H1 (cell line): ENCODE results near the gene FCN3. TPM values are rescaled to one million over a fixed set of nuclear protein-coding genes. Genes with fewer than 3 reads are reported as not detected.

Source experiments
- CTCF ChIA-PET: fragments of 300-600 bp; sonication (Branson Sonifier 250); formaldehyde crosslinking; loops from one replicate; lab custom pipeline; 2021; ENCODE audit not compliant: partially characterized antibody; lab: Charles Lee
- POLR2A ChIA-PET: fragments of 300-600 bp; sonication (Branson Sonifier 250); formaldehyde crosslinking; loops from one replicate; lab custom pipeline; 2021; ENCODE audit warnings: inconsistent platforms; ENCODE audit not compliant: partially characterized antibody; lab: Charles Lee
- DNase-seq, 2 experiments: peaks; one replicate each; pipeline versions ENCODE4 v3.0.0 to v3.0.0-alpha.2; 2010 to 2022; ENCODE audit warnings: low spot score in 2 of 2, low read depth in 1 of 2, mixed read lengths in 1 of 2
- FAIRE-seq: peaks from 2 replicates; lab custom pipeline; 2011; peaks lifted over from hg19 to GRCh38; lab: Jason Lieb, UNC
- H2AFZ ChIP-seq: 2 replicates; pipeline ENCODE4 v1.8.1; 2012; ENCODE audit warnings: low read length, inconsistent platforms
- H2AK5ac ChIP-seq: 2 replicates; pipeline ENCODE4 v1.6.1; 2013; ENCODE audit warnings: low read depth, low read length
- H2BK120ac ChIP-seq: replicated peaks from 2 replicates; pipeline ENCODE3; 2013; ENCODE audit warnings: low read depth, low read length, inconsistent platforms
- H2BK12ac ChIP-seq: 2 replicates; pipeline ENCODE4 v1.6.1; 2013; ENCODE audit warnings: low read depth, low read length
- H2BK15ac ChIP-seq: 2 replicates; pipeline ENCODE4 v1.6.1; 2013; ENCODE audit warnings: low read length
- H2BK20ac ChIP-seq: 2 replicates; pipeline ENCODE4 v1.6.1; 2013; ENCODE audit warnings: low read length
- H2BK5ac ChIP-seq: 2 replicates; pipeline ENCODE4 v1.6.1; 2013; ENCODE audit warnings: low read depth, low read length
- H3K14ac ChIP-seq: 2 replicates; pipeline ENCODE4 v1.6.1; 2013; ENCODE audit warnings: inconsistent platforms; ENCODE audit not compliant: insufficient read length
- H3K18ac ChIP-seq: 2 replicates; pipeline ENCODE4 v1.6.1; 2013; ENCODE audit warnings: low read length; ENCODE audit errors: extremely low read depth
- H3K23ac ChIP-seq: 2 replicates; pipeline ENCODE4 v1.6.1; 2013; ENCODE audit warnings: inconsistent platforms; ENCODE audit not compliant: insufficient read length
- H3K23me2 ChIP-seq: 2 replicates; pipeline ENCODE4 v1.6.1; 2013; ENCODE audit warnings: low read depth, low read length
- H3K27ac ChIP-seq: 2 replicates; pipeline ENCODE4 v1.6.1; 2011; ENCODE audit warnings: low read depth, low read length, inconsistent platforms
- H3K27me3 ChIP-seq, 4 experiments: replicated peaks in 1 of 4; 1 replicate in 1 of 4; 2 replicates in 3 of 4; pipeline versions ENCODE4 v1.6.1 to v1.8.1; 2011 to 2013; ENCODE audit warnings: low read length in 3 of 4, mild to moderate bottlenecking in 3 of 4, inconsistent platforms in 2 of 4, mixed read lengths in 2 of 4, moderate library complexity in 1 of 4; ENCODE audit not compliant: control insufficient read depth in 3 of 4, insufficient read depth in 3 of 4; ENCODE audit errors: extremely low read depth in 1 of 4
- H3K36me3 ChIP-seq, 4 experiments: 2 replicates each; pipeline versions ENCODE4 v1.6.1 to v1.8.1; 2011 to 2013; ENCODE audit warnings: mild to moderate bottlenecking in 4 of 4, low read length in 3 of 4, moderate library complexity in 2 of 4, control low read depth in 1 of 4, inconsistent platforms in 1 of 4; ENCODE audit not compliant: insufficient read depth in 4 of 4, control insufficient read depth in 2 of 4
- H3K4ac ChIP-seq: replicated peaks from 2 replicates; pipeline ENCODE3; 2013; ENCODE audit warnings: low read length, low read depth, mixed read lengths, inconsistent platforms; ENCODE audit not compliant: insufficient read length
- H3K4me1 ChIP-seq, 4 experiments: replicated peaks in 1 of 4; 1 replicate in 1 of 4; 2 replicates in 3 of 4; pipeline versions ENCODE4 v1.6.1 to v1.8.1; 2011 to 2013; ENCODE audit warnings: low read length in 3 of 4, inconsistent platforms in 2 of 4, mixed read lengths in 1 of 4; ENCODE audit not compliant: insufficient read depth in 4 of 4, control insufficient read depth in 3 of 4
- H3K4me2 ChIP-seq, 2 experiments: 2 replicates each; pipeline versions ENCODE4 v1.6.1 to v1.8.1; 2011 to 2013; ENCODE audit warnings: low read depth in 2 of 2, low read length in 2 of 2, control low read depth in 1 of 2, inconsistent platforms in 1 of 2, mild to moderate bottlenecking in 1 of 2; ENCODE audit not compliant: insufficient read depth in 1 of 2
- H3K4me3 ChIP-seq, 4 experiments: fragments of 200-600, 300-600 bp in 1 of 4; sonication (generic), shearing (Covaris generic), sonication (Bioruptor Twin) in 1 of 4; 2 replicates each; pipeline versions ENCODE4 v1.5.1 to v1.8.1; 2011 to 2016; ENCODE audit warnings: low read length in 4 of 4, low read depth in 3 of 4, control low read depth in 2 of 4, inconsistent platforms in 2 of 4, mild to moderate bottlenecking in 2 of 4, mixed read lengths in 1 of 4, moderate library complexity in 1 of 4; ENCODE audit not compliant: insufficient read depth in 2 of 4; ENCODE audit errors: extremely low read depth in 1 of 4
- H3K56ac ChIP-seq: replicated peaks from 2 replicates; pipeline ENCODE3; 2013; ENCODE audit warnings: low read depth, mild to moderate bottlenecking, mixed read lengths, low read length, inconsistent platforms; ENCODE audit not compliant: insufficient read length
- H3K79me1 ChIP-seq: 2 replicates; pipeline ENCODE4 v1.6.1; 2013; ENCODE audit warnings: low read depth, low read length, control low read depth
- H3K79me2 ChIP-seq, 2 experiments: 2 replicates each; pipeline versions ENCODE4 v1.6.1 to v1.8.1; 2012 to 2013; ENCODE audit warnings: low read length in 2 of 2, mild to moderate bottlenecking in 2 of 2, inconsistent platforms in 1 of 2; ENCODE audit not compliant: insufficient read depth in 2 of 2, control insufficient read depth in 1 of 2
- H3K9ac ChIP-seq, 4 experiments: replicated peaks in 1 of 4; 1 replicate in 1 of 4; 2 replicates in 3 of 4; pipeline versions ENCODE4 v1.6.1 to v1.8.1; 2011 to 2013; ENCODE audit warnings: low read depth in 3 of 4, low read length in 3 of 4, control low read depth in 2 of 4, mild to moderate bottlenecking in 2 of 4, moderate library complexity in 2 of 4, inconsistent platforms in 1 of 4; ENCODE audit errors: extremely low read depth in 1 of 4
- H3K9me3 ChIP-seq, 2 experiments: 2 replicates each; pipeline versions ENCODE4 v1.6.1 to v1.8.1; 2012 to 2013; ENCODE audit warnings: mild to moderate bottlenecking in 2 of 2, moderate library complexity in 2 of 2, control low read depth in 1 of 2, inconsistent platforms in 1 of 2, low read depth in 1 of 2, low read length in 1 of 2, mixed read lengths in 1 of 2; ENCODE audit not compliant: insufficient read depth in 2 of 2
- H4K20me1 ChIP-seq, 2 experiments: replicated peaks in 1 of 2; 2 replicates each; pipeline versions ENCODE3 to v1.8.1; 2011 to 2013; ENCODE audit warnings: inconsistent platforms in 2 of 2, low read length in 2 of 2, mild to moderate bottlenecking in 1 of 2; ENCODE audit not compliant: insufficient read depth in 2 of 2, control insufficient read depth in 1 of 2
- H4K5ac ChIP-seq: 2 replicates; pipeline ENCODE4 v1.6.1; 2013; ENCODE audit warnings: low read length, low read depth, mixed read lengths, inconsistent platforms; ENCODE audit not compliant: insufficient read length
- H4K8ac ChIP-seq: 2 replicates; pipeline ENCODE4 v1.8.0; 2013; ENCODE audit warnings: mild to moderate bottlenecking, moderate library complexity, low read length, inconsistent platforms; ENCODE audit not compliant: insufficient read depth; ENCODE audit errors: extremely low read depth
- H4K91ac ChIP-seq: replicated peaks from 2 replicates; pipeline ENCODE3; 2013; ENCODE audit warnings: low read length, mixed read lengths, inconsistent platforms; ENCODE audit not compliant: insufficient read length
- CHD1 ChIP-seq: IDR thresholded peaks from 2 replicates; pipeline ENCODE4 v1.6.1; 2012; ENCODE audit warnings: low read depth, low read length, improper control_type of control experiment
- EGR1 ChIP-seq: IDR thresholded peaks from 2 replicates; pipeline ENCODE4 v1.6.1; 2011; ENCODE audit warnings: low read depth, low read length, borderline replicate concordance
- EP300 ChIP-seq, 2 experiments: IDR thresholded peaks; 1 replicate in 1 of 2; 2 replicates in 1 of 2; pipeline ENCODE4 v1.6.1; 2011 to 2012; ENCODE audit warnings: low read depth in 2 of 2, low read length in 2 of 2, mild to moderate bottlenecking in 2 of 2, borderline replicate concordance in 1 of 2, inconsistent platforms in 1 of 2, moderate library complexity in 1 of 2
- GABPA ChIP-seq: IDR thresholded peaks from 2 replicates; pipeline ENCODE4 v1.6.1; 2011; ENCODE audit warnings: mild to moderate bottlenecking, low read length, moderate library complexity, borderline replicate concordance; ENCODE audit not compliant: insufficient read depth
- RNF2 ChIP-seq: fragments of 200-900, 300-1000 bp; sonication (generic); IDR thresholded peaks from 2 replicates; pipeline ENCODE4 v1.7.1; 2016; ENCODE audit warnings: borderline replicate concordance, low read depth, mild to moderate bottlenecking, antibody characterized with exemption, low read length; ENCODE audit not compliant: poor library complexity, severe bottlenecking; ENCODE audit errors: missing control alignments
- SP1 ChIP-seq: IDR thresholded peaks from 2 replicates; pipeline ENCODE4 v1.6.1; 2011; ENCODE audit warnings: low read depth, low read length
- TAF1 ChIP-seq: IDR thresholded peaks from 2 replicates; pipeline ENCODE4 v1.6.1; 2011; ENCODE audit warnings: mild to moderate bottlenecking, low read depth, low read length
- WGBS, 2 experiments: shearing (Covaris generic) in 1 of 2; methylation state at CpG; one replicate each; pipeline versions ENCODE4 v1.1.6 to v1.1.7; 2013 to 2015; ENCODE audit warnings: low lambda C conversion rate in 2 of 2, mixed read lengths in 2 of 2, inconsistent platforms in 1 of 2, low coverage in 1 of 2, missing lambda C conversion rate in 1 of 2; ENCODE audit not compliant: insufficient replicate concordance in 2 of 2, insufficient coverage in 1 of 2, insufficient read length in 1 of 2; ENCODE audit errors: extremely low coverage in 1 of 2, missing lambda C conversion rate in 1 of 2; 5-methylcytosine and 5-hydroxymethylcytosine counted together
- polyA plus RNA-seq, 7 experiments: library from polyadenylated mRNA; depleted of rRNA in 3 of 7; stranded (reverse) in 5 of 7; unstranded in 2 of 7; fragments of >200 nt in 5 of 7; fragments of 200-250 nt in 2 of 7; gene quantifications; 1 replicate in 5 of 7; 2 replicates in 1 of 7; 4 replicates in 1 of 7; pipeline versions ENCODE4 v1.2.1 to v1.2.3, GENCODE V29; 2011 to 2013; ENCODE audit warnings: missing spikeins in 2 of 7, mixed read lengths in 2 of 7
- total RNA-seq: library from RNA; stranded (reverse); fragmentation: NEBNext Ultra II Directional; extraction: Animal tissue kit (Norgen Biotek cat#: 25700); gene quantifications from 2 replicates; pipeline ENCODE4 v1.2.1, GENCODE V29; 2021
- TF ChIP-seq, protein P1 (sequence below): IDR thresholded peaks from 2 replicates; pipeline ENCODE4 v1.6.1; 2012; ENCODE audit warnings: inconsistent platforms

Gene FCN3
- total and polyA plus RNA-seq, 2 of the 8 experiments (the other 6 are each of a cell fraction or from before 2014, with no cell fraction given) = 0.30 to 0.57 TPM

DNA sequence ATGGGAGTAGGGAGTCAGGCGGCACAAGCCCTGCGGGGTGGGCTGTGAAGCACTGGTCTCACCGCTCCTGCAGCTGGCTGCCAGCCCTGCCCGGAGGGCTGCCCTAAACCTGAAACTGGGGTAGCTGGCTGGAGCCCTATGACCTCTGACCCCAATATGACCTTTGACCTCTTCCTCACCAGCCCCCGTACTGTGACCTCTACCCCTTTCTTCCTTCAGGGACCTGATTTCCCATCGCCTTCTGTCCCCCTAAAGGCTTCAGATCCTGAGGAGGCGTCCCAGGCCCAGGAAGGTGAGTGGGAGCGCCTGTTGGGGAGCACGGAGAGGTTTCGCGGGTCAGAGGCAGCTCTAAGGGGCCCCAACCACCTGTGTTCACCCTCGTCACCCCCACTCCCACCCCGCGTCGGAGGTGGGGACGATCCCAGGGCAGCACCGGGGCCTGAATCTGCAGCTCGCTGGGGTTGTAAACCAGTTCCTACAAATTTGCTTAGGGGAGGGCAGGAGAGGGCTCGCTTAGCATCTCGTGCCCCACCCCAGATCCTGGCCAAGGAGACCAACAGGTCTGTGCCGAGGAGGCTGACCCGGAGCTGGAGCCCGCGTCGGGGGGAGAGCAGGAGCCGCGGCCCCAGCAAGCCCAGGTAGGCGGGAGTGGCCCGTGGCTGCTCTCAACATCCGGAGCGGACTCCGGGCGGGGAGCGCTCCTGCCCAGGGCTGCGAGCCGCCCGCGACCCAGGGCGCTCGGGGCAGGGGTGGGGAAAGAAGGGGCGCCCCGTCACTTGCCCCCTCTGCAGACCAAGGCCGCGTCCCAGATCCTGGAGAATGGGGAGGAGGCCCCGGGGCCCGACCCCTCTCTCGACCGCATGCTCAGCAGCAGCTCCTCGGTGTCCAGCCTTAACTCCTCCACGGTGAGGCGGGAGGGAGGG lies 25.5 kb downstream of the FCN3 start:
- no peak overlapping the region for H3K4ac ChIP-seq
- no peak overlapping the region for H3K27ac ChIP-seq
- H4K91ac ChIP-seq = peak overlapping the region; percentile 85
- H3K18ac ChIP-seq = peak overlapping the region; percentile 93
- no peak overlapping the region for H2AFZ ChIP-seq
- CTCF ChIA-PET = interaction anchor here (0.6 to 28.8 kb wide), 15 partner anchors 8 to 728 kb away, joined by 3 to 625 read pairs (median 7); partner anchors contain the start of genes CD164L2, FCN3, GPR3 and MAP3K6
- no peak overlapping the region for H4K5ac ChIP-seq
- H2AK5ac ChIP-seq = no peak overlapping the region
- POLR2A ChIA-PET = interaction anchor here (0.7 to 10.9 kb wide), 18 partner anchors 9 to 297 kb away, joined by 3 to 101 read pairs (median 4); partner anchors contain the start of genes MAP3K6, SYTL1 and TMEM222
- peaks cover 23% of the 10 kb centered on the region for H3K23me2 ChIP-seq
- peak overlapping the region; percentile 39; the same call in 1 of the 2 replicates for H2BK5ac ChIP-seq
- H3K4me2 ChIP-seq = peak overlapping the region; percentile 77 to 83
- H2BK12ac ChIP-seq = no peak overlapping the region
- H3K36me3 ChIP-seq = 0 out of 8 replicates have a peak, but pooled peaks cover 0 to 3% (median 0%) of the 10 kb centered on the region in 4 experiments
- H4K8ac ChIP-seq = peak overlapping the region; percentile 62
- peaks cover 0 to 8% (median 6%) of the 10 kb centered on the region in 4 experiments; a peak in 5 of 7 replicates for H3K27me3 ChIP-seq
- peaks cover 0 to 4% of the 10 kb centered on the region in 2 experiments; a peak in 1 of 4 replicates for H3K79me2 ChIP-seq
- H3K9ac ChIP-seq = peak overlapping the region in 2 of 4 experiments; percentile 13 to 37; a peak in 4 of 7 replicates
- no peak overlapping the region for H2BK15ac ChIP-seq
- no peaks in the 10 kb centered on the region for H3K9me3 ChIP-seq
- no peak overlapping the region for H3K14ac ChIP-seq
- H3K79me1 ChIP-seq = no peaks in the 10 kb centered on the region
- H2BK20ac ChIP-seq = peak overlapping the region; percentile 3; the same call in 1 of the 2 replicates
- FAIRE-seq = no peak
- peak overlapping the region; percentile 47 to 63 (median 51) for H3K4me3 ChIP-seq
- peak in 1 of 2 experiments; percentile 86 for DNase-seq
- no peak overlapping the region for H2BK120ac ChIP-seq
- peaks cover 0 to 9% of the 10 kb centered on the region in 2 experiments for H4K20me1 ChIP-seq
- no peak overlapping the region for H3K23ac ChIP-seq
- peaks cover 0 to 20% (median 8%) of the 10 kb centered on the region in 4 experiments; a peak in 6 of 7 replicates for H3K4me1 ChIP-seq
- no peak overlapping the region for H3K56ac ChIP-seq
- 20% methylated on average over 26 of the region's 51 CpGs; no CpG with 5 or more reads in 1 of the 2 experiments for WGBS, 2 experiments
- TF ChIP-seq EGR1 (0 out of 2 replicates have a peak, but pooled peaks have one; percentile 47), EP300 (IDR thresholded peaks at IDR 0.05; ENCODE audit: borderline replicate concordance in 1 of 2, low read depth in 2 of 2, low read length in 2 of 2) (no peak), SP1 (peak; percentile 86), CHD1 (no peak), RNF2 (no peak), GABPA (peak; percentile 30; the same call in 1 of the 2 replicates), TAF1 (peak; percentile 34; the same call in 1 of the 2 replicates)
- TF ChIP-seq, protein P1, sequence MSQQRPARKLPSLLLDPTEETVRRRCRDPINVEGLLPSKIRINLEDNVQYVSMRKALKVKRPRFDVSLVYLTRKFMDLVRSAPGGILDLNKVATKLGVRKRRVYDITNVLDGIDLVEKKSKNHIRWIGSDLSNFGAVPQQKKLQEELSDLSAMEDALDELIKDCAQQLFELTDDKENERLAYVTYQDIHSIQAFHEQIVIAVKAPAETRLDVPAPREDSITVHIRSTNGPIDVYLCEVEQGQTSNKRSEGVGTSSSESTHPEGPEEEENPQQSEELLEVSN = peak; percentile 83
